Muscle of arm (tissue), 14 donors: ENCODE results near the gene YPEL4. TPM values are rescaled to one million over a fixed set of nuclear protein-coding genes. Genes with fewer than 3 reads are reported as not detected.
"Not testable (repeated sequence)": the region's sequence is repeated elsewhere in the genome, so short reads cannot be mapped to it uniquely, and the experiment has no call there.

Experiments used
- DNase-seq: peaks from one replicate; pipeline ENCODE4 v3.0.0-alpha.2; 2013
- long read RNA-seq, 11 donors: transcript quantifications; one replicate each; lab custom pipeline, GENCODE V29; 2026
- polyA plus RNA-seq, 12 donors: library from polyadenylated mRNA; unstranded; fragments of 120-200 nt; gene quantifications; one replicate each; pipeline ENCODE4 v1.2.1, GENCODE V29; 2013; ENCODE audit not compliant: insufficient read length in 12 of 12

YPEL4 gene
- 1 to 10 TPM in 9 of 12 donors, under 1 TPM in 2, not detected in 1; 0.85 to 3.8 (median 1.7) TPM for polyA plus RNA-seq
- long read RNA-seq, donor 1 = 0 reads
- long read RNA-seq, donor 2 = 0 reads
- long read RNA-seq, donor 3 = 0 reads
- long read RNA-seq, donor 4 = 0 reads
- long read RNA-seq, donor 5 = 0 reads
- long read RNA-seq, donor 6 = 0 reads
- long read RNA-seq, donor 7 = 0 reads
- long read RNA-seq, donor 8 = 0 reads
- long read RNA-seq, donor 9 = 0 reads
- long read RNA-seq, donor 10 = 0 reads
- long read RNA-seq, donor 11 = 0 reads

GRCh38 chr11:57649826-57650738 lies at the start of gene YPEL4:
Gene YPEL4, minus strand, starts transcription at chr11:57649912. Its CDS starts 2,805 bp downstream, at chr11:57647107.
- DNase-seq = no peak

DNA sequence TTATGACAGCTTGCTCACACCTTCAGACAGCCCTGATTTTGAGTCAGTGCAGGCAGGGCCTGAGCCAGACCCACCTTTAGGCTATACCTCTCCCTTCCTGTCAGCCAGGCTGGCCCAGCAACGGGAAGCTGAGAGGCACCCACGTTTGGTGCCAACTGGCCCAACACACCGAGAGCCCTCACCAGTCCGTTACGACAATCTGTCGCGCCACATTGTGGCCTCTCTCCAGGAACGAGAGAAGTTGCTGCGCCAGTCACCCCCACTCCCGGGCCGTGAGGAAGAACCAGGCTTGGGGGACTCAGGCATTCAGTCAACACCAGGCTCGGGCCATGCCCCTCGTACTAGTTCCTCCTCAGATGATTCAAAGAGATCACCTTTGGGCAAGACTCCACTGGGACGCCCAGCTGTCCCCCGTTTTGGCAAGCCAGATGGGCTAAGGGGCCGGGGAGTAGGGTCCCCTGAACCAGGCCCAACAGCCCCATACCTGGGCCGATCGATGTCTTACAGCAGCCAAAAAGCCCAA lies 49.2 kb upstream of the YPEL4 start:
- DNase-seq = no peak

DNA sequence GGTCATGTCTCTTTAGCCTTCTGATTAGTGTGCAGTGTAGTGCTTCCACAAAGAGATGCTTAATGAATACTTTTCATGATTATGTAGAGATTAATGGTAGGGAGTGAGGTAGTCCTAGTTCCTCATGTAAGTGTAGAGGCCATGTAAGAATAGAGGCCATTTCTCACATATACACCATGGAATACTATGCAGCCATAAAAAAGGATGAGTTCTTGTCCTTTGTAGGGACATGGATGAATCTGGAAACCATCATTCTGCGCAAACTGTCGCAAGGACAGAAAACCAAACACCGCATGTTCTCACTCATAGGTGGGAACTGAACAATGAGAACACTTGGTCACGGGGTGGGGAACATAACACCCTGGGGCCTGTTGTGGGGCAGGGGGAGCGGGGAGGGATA lies 40.8 kb upstream of the YPEL4 start:
- DNase-seq = not testable (repeated sequence)

- no peak for DNase-seq
Measured at GRCh38 chr11:57681168-57681567, 31.5 kb upstream of the YPEL4 start.

DNA sequence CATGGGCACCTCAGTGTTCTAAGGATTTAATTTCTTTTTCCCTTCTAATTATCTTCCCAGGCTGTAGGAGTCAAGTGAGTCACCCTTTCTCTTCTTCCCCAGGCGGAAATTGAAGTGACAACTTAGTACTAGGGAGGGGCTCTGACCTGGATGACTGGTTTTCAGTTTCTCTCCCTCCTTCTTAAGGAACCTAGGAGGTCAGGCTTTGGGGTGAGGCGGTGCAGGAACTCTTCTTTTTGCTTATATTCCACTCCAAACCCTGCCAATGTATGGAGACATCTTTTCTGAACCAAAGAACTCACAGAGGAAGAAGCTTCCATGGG lies 30.8 kb upstream of the YPEL4 start:
- DNase-seq = no peak

GRCh38 chr11:57679396-57679795 lies 29.7 kb upstream of the YPEL4 start:
- DNase-seq = no peak

DNA sequence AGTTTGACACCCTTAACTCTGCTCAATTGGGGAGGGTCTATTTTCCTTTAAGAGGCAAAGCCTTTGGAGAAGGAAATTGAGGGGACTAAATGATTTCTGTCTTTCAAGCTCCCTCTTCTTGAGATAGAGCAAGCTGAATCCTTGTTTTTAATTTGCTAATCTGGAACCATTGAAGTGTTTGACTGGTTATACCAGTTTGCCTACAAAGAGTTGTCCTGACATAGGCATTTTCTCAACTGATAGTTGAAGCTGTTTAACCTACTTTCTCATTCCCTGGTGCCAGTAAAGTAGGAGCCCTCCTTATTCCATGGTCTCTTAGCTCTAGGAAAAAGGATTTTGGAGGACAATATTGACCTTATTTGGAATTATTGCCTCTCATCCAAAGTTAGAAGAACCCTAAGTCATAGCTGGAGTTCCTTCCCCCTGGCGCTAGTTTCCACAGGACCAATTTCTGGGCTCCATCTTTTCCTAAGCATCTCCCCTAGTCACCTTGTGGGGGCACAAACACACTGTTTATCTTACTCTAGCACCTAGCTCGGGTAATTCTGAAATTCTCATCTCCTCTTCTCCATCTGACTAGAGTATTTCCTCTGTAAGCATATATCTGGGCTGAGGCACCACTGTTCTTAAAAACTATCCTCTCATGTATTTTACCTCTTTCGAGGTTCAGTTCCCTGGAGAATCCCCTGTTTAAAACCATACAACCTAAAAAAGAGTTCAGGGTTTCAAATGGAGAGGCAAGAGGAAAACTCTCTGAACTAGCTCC lies 25.6 kb upstream of the YPEL4 start:
- no peak for DNase-seq

- no peak for DNase-seq
Measured at GRCh38 chr11:57674251-57674650, 24.5 kb upstream of the YPEL4 start.

DNA sequence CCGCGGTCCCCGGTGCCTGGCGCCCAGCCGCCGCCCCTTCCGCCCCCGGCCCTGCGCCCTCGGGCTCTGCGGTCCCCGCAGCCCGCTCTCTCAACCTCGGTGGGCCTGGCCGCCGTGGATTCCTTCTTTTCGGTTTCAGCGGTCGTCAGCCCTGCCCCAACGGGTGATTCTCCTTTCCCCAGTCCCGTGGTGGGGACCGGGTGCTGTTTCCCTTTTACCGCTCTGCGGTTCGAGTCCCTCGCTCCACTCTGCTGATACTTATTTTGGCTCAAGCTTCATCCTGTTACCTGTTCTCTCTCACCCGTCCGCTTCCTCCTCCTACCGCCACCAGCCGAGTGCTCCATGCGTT lies 18.7 kb upstream of the YPEL4 start:
- no peak for DNase-seq

DNA sequence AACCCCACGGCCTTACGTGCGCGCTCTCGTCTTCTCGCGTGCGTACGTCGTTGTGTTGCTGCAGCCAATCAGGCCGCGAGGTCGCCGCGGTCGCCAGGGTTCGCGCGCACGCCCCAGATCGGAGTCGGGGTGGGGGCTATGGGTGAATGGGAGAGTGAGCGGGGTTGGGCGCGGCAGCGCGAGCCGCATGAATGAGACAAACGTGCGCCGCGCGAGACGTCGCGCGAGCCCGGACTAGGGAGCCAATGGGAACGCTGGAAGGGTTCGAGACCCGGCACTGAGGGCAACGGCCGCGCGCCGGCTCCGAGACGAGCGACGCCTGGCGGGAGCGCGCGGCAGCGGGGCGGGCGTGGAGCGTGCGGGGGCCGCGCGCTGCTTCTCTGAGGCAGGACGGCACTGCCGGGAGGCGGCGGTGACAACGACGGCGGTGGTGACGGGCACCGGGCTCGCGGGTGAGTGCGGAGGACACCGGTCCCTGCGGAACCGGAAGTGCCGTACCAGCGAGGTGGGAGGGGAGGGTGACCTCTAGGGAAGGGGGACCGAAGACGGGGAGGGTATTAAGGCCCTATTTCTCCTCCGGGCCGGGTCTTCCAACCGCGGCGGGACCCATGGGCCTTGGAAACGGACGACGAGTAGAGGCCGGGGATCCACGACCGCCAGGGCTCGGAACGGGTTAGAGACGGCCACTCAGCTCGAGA lies 18.2 kb upstream of the YPEL4 start, which contains the start of gene ZDHHC5:
Gene ZDHHC5 (plus strand): TSS at position 379 of the 698 bp plus-strand sequence. CDS start 4,977 bp downstream, outside the sequence.
- DNase-seq = peak; percentile 100

DNA sequence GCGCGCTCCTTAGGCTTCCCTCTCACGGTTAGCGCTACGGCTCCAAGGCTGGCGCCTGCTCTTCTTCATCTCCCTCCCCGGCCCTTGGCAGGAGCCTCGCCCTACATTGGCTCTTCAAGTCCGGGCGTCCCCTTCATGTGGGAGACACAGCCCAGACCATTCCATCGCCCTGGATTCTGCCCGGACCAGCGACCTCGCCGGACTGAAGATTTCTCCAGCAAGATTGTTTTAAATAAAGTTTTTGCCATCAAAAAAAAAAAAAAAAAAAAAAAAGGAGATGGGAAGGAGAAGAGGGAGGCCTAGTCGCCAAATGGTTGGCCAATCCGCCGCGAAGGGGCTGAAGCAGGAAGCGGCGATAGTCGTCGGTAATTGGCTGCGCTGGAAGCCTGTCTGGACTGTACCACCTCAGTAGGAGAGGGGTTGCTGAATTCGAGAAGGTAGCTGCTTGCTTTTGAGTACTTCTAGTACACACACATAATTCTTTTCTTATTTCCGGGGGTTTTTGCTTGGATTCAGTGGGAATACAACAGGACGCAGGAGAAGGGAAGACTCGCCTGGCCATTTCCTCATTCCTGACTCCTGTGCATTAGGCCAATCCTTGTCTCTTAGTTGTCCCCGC lies 17.5 kb upstream of the YPEL4 start:
- peak; percentile 97 for DNase-seq

GRCh38 chr11:57663975-57664374 lies 14.3 kb upstream of the YPEL4 start:
- DNase-seq = no peak

GRCh38 chr11:57662893-57663292 lies 13.2 kb upstream of the YPEL4 start:
- no peak for DNase-seq

DNA sequence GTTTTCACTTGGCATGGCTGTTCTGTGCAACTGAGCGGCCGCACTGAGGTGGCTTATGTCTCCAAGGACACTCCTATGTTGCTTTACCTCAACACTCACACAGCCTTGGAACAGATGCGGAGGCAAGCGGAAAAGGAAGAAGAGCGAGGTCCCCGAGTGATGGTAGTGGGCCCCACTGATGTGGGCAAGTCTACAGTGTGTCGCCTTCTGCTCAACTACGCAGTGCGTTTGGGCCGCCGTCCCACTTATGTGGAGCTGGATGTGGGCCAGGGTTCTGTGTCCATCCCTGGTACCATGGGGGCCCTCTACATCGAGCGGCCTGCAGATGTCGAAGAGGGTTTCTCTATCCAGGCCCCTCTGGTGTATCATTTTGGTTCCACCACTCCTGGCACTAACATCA lies 10.0 kb upstream of the YPEL4 start:
- DNase-seq = no peak

- no peak for DNase-seq
Measured at GRCh38 chr11:57658023-57658361, 8.3 kb upstream of the YPEL4 start.

GRCh38 chr11:57657194-57658022 lies 7.7 kb upstream of the YPEL4 start, which contains the start of gene CLP1:
Gene CLP1, plus strand, starts transcription at chr11:57657762. Its CDS starts 1,715 bp downstream, at chr11:57659477.
- peak; percentile 100 for DNase-seq

DNA sequence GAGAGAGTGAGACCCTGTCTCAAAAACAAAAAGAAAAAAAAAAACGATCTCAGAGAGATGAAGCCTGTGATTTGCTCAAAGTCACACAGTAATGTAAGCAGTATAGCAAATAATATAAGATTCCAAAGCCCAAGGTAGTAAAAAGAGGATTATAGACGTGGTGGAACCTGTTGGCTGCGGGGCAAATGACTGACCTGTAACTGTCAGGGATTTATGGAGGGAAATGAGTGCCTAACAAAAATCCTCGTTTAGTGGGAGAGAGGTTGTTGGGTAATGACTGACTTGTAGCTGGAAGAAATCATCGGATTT lies 7.1 kb upstream of the YPEL4 start:
- no peak for DNase-seq

- no peak for DNase-seq
Measured at GRCh38 chr11:57653163-57653562, 3.5 kb upstream of the YPEL4 start.

DNA sequence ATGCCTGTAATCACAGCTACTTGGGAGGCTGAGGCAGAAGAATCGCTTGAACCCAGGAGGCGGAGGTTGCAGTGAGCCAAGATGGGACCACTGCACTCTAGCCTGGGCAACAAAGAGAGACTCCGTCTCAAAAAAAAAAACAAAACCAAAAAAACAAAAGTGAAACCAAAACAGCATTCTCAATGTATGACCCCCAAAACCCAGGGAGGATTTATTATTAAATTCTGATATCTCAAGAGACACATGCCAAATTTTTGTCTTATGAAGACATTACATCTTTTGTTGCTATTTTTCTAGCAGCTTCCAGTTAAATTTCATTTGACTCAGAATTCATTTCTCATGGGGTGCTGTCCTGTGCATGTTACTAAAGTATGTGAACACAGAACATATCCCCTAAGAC lies 3.0 kb upstream of the YPEL4 start:
- DNase-seq = no peak

- not testable (repeated sequence) for DNase-seq
Measured at GRCh38 chr11:57652230-57652629, 2.5 kb upstream of the YPEL4 start.
